HG03175 (cell line): ENCODE data around the gene CARM1.
"Not testable (repeated sequence)": the region's sequence is repeated elsewhere in the genome, so short reads cannot be mapped to it uniquely, and the experiment has no call there.

Source experiments
- ATAC-seq: cut with Tn5 transposase; IDR thresholded peaks from one replicate; pipeline ENCODE4 v1.9.1; 2021; ENCODE audit warnings: mild to moderate bottlenecking, moderate library complexity; ENCODE audit not compliant: unreplicated experiment

CARM1 gene

DNA sequence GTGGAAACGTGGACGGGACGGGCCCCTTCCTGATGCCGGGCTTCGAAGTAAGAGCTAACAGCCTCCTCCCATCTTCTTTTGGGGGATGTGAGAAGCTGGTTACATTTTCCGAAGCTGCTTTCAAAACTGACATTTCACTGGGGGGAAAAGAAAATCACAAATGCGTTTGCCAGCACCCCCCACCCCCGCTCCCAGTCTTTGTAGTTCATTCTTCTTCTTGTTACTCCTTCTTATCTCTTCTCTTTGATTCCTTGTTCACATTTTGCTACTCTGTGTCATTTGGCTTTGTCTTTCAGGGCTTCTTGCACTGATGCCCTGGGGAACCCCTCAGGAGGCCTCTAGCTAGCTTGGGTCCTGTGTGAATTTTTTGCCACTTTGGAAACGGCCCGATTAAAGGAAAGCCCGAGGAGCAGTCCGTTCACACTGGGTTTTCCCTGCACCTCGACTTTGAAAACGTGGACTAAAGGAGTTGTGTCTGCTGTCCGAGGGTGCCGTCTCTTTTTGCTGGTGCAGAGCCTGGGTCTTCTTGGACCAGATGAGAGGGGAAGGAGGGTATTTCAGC lies 1.3 kb downstream of the CARM1 start:
- ATAC-seq, result no peak

DNA sequence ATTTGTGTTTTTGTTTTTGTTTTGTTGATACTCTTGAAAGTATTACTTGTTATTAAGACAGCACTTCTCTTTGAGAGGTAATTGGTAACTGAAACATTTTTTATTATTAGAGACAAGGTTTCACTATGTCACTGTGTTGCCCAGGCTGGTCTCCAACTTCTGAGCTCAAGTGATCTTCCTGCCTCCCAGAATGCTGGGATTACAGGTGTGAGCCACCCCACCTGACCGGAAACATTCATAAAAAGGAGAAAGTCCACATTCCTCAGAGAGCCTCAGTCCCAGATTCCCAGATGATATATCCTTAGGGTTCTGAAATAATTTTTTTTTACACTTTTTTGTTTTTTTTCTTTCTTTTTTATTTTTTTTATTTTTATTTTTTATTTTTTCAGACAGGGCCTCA lies 2.7 kb downstream of the CARM1 start:
- ATAC-seq, result no peak

DNA sequence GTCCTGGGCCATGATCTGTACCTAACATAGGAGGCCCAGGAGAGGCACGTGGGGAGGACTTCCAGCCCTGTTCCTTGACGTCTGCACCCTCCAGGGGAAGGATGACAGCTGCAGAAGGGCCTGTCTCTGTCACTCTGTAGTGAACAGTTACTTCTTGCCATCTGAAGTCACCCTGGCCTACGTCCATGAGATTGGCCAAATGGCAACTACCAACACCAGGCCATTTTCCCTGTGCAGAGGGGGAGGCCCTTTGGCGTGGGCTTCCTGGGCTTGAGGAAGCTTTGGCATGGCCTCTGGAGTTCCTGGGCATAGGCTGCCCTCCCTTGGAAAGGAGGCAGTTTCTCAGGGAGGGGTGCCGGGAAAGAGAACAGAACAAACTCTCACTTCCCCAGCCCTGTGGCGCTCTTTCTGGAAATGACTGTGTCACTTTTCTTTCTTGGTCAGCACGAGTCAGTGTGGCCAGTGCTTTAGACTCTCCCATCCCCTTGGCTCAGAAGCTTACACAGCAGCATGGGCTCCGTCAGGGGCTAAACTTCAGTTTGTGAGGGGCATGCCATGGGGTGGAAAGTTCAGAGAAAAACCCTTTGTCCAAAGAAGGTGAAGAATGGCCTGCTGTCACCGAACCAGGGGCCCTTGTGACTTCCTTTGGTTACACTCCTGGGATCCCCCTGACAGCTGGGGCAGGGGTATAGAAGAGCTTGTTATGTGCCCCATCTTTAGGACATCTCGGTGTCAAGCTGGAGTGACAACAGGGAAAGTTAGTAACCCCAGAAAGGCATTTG lies 5.3 kb downstream of the CARM1 start:
- ATAC-seq, result peak; percentile 59

GRCh38 chr19:10877608-10878007 lies 6.3 kb downstream of the CARM1 start:
- not testable (repeated sequence) for ATAC-seq

GRCh38 chr19:10878253-10878652 lies 6.9 kb downstream of the CARM1 start:
- no peak for ATAC-seq

GRCh38 chr19:10881403-10882107 lies 10.2 kb downstream of the CARM1 start:
- no peak for ATAC-seq

- no peak for ATAC-seq
Observed at GRCh38 chr19:10882108-10882457, 10.7 kb downstream of the CARM1 start.

DNA sequence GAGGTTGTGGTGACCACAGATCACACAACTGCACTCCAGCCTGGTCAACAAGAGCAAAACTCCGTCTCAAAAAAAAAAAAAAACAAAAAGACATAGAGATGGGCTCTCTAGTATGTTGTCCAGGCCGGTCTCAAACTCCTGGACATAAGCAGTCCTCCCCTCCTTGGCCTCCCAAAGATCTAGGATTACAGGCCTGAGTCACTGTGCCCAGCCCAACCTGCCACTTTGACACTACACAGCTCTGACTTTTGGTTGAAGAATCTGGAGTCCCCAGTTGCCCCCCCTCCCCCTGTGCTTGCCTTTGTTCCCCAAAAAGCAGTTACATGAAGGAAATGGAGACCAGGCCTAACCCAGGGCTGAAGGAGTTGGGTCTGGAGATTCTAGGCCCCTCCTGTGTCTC lies 12.9 kb downstream of the CARM1 start:
- ATAC-seq, result no peak

- ATAC-seq, result no peak
Observed at GRCh38 chr19:10885201-10886169, 14.1 kb downstream of the CARM1 start.

DNA sequence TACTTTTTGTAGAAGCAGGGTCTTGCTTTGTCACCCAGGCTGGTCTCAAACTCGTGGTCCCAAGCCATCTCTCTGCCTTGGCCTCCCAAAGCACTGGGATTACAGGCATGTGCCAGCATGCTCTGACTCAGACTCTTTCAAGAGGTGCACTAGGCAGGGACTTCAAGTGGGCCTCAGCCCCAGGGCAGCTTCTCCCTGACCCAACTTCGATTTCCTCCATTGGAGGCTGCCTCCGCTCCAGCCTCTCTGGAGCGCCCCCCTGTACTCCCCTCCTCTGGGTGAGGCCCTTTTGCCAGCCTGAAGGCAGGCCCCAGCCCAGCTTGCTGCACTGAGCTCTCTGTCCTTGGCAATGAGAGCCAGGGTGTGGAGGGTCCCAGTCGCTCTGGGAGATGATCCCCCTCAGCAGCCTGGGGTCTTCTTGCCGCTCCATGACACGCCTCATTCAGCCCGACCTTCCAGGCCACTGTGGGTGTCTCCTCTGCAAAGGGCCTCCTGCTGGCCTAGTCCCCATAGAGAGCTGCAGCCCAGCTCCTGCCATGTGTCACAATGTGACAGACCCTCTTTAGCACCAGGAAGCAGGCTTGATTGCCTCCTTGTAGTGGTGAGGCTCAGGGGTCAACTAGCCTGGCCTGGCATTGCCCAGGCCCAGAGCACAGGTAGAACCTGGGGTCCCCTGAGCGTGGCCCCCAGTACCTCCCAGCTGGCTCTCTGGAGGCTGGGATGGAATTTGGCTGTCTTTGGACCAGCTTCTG lies 16.4 kb downstream of the CARM1 start:
- no peak for ATAC-seq

GRCh38 chr19:10888421-10888866 lies 17.1 kb downstream of the CARM1 start:
- no peak for ATAC-seq

- ATAC-seq, result no peak
Observed at GRCh38 chr19:10889880-10890279, 18.5 kb downstream of the CARM1 start.

GRCh38 chr19:10891405-10892086 lies 20.2 kb downstream of the CARM1 start:
- ATAC-seq, result no peak

DNA sequence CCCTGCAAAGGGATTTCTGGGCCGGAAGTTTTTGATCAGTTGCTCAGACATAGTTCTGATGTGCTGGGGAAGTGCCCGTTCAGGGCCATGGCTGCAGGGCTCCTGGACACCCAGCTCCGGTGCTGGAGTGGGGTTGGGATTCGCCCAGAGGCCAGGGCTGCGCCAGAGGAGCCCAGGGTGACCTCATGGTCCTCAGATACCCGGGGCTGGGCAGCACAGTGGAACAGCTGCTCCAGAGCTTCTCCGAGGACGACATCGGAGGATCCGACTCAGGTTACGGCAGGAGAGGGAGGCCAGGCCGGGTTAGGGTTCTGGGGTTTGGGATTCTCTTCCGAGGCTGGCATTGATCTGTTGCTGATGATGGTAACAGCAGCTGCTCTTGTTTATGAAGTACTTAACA lies 20.9 kb downstream of the CARM1 start:
- no peak for ATAC-seq

DNA sequence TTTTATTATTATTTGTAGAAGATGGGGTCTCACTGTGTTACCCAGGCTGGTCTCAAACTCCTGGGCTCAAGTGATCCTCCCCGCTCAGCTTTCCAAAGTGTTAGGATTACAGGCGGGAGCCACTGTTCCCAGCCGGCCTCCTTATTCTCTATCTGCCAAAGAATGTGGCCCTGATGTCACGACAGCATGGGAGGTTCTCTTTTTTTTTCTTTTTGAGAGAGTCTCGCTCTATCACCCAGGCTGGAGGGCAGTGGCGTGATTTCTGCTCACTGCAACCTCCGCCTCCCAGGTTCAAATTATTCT lies 23.5 kb downstream of the CARM1 start:
- no peak for ATAC-seq

DNA sequence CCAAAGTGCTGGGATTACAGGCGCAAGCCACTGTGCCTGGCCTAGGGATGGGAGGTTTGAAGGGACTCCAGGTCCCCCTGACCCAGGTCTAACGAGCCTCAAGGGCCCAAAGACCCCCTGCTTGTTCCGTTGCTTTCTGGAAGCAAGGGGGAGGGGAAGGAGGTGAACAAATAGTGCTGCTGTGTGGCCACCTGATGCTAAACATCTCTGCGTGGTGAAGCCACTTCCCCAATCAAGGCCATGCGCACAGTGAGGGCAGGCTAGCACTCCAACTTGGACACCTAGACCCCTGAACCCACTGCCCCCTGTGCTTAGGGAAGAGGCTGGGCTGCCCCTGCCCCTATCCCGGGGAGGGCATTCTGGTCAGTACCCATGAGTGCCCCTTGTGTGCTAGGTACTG lies 24.0 kb downstream of the CARM1 start:
- ATAC-seq, result no peak

DNA sequence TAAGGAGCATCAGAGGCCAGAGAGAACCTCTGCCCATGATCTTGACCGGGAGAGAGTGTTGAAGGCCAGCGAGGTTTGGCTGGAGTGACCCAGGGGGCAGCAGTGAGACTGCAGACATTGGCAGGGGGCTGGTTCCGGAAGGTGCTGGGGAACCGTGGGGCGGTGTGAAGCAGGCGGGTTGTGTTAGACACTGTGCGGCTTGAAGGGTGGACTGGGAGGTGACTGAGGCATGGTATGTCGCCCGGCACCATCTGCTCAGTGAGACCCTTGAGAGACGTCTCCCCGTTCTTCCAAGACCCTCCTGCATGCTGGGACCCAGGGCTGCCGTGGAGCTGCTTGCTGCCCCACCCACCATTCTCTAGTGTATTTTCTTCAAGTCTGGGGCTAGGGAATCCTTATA lies 24.6 kb downstream of the CARM1 start:
- ATAC-seq, result no peak

DNA sequence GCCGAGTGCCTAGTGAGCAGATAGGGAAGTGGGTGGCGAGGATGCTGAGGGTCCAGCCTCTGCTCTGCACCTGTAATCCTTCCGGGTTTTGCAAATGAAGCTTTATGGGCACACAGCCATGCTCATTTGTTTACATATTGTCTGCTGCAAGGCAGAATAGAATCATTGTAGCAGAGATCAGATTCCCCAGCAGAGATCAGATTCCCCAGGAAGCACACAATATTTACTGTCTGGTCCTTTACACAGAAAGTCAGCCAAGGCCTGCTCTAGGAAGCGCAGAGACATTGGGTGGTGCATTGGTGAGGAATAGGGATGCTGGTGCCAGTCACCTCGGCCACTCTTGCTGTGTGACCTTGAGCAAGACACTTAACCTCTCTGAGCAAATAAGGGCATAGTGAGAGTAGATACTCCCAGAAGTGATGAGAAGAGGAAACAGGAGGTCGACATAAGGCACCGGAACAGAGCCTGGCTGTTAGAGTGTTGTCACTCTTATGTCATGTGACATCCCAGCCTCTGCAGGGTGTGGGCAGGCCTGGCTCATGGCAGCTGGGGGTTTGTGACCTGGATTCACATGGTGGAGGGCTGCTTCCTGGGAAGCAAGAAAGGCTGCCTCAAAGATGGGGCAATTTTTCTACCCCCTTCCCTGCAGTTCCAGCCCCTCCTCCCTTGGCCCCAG lies 25.6 kb downstream of the CARM1 start:
- no peak for ATAC-seq

GRCh38 chr19:10898633-10899032 lies 27.3 kb downstream of the CARM1 start:
- no peak for ATAC-seq
